Large intestine (tissue), 12 donors: ENCODE data around the gene STX1A. TPM values are rescaled to one million over a fixed set of nuclear protein-coding genes. Genes with fewer than 3 reads are reported as not detected.

Experiments
- DNase-seq, 2 donors: peaks; one replicate each; pipeline versions ENCODE4 v3.0.0 to v3.0.0-alpha.2; 2013
- H3K27ac ChIP-seq: one replicate; pipeline ENCODE4 v1.5.1; 2013; ENCODE audit warnings: low read length
- H3K27me3 ChIP-seq: 2 replicates; pipeline ENCODE4 v1.6.1; 2013; ENCODE audit warnings: low read length; ENCODE audit not compliant: control insufficient read depth, insufficient read depth
- H3K36me3 ChIP-seq: 2 replicates; pipeline ENCODE4 v1.6.1; 2013; ENCODE audit warnings: low read length; ENCODE audit not compliant: control insufficient read depth, insufficient read depth
- H3K4me1 ChIP-seq: one replicate; pipeline ENCODE4 v1.6.1; 2013; ENCODE audit warnings: low read length; ENCODE audit not compliant: control insufficient read depth, insufficient read depth
- H3K4me3 ChIP-seq: one replicate; pipeline ENCODE4 v1.5.1; 2013; ENCODE audit warnings: low read length
- H3K9me3 ChIP-seq: one replicate; pipeline ENCODE4 v1.6.1; 2013; ENCODE audit warnings: mild to moderate bottlenecking, low read depth, low read length, moderate library complexity; ENCODE audit not compliant: control insufficient read depth
- WGBS: methylation state at CpG from one replicate; pipeline ENCODE4 v1.1.5; 2013; ENCODE audit warnings: low lambda C conversion rate; ENCODE audit not compliant: insufficient coverage; 5-methylcytosine and 5-hydroxymethylcytosine counted together
- long read RNA-seq, 11 donors: transcript quantifications; one replicate each; lab custom pipeline, GENCODE V29; 2026
- polyA plus RNA-seq: library from polyadenylated mRNA; unstranded; fragments of 120-200 nt; gene quantifications from one replicate; pipeline ENCODE4 v1.2.1, GENCODE V29; 2013

STX1A gene
- 36.1 TPM for polyA plus RNA-seq
- long read RNA-seq, donor 1, partial matches to known transcripts, result 0 of 1 reads
- long read RNA-seq, donor 1, other reads (novel, unspliced or antisense), result 0 of 1 reads
- long read RNA-seq, donor 2, partial matches to known transcripts, result 0 of 6 reads
- long read RNA-seq, donor 2, other reads (novel, unspliced or antisense), result 0 of 6 reads
- long read RNA-seq, donor 3, partial matches to known transcripts, result 0 of 3 reads
- long read RNA-seq, donor 3, other reads (novel, unspliced or antisense), result 0 of 3 reads
- long read RNA-seq, donor 4, partial matches to known transcripts, result 0 of 1 reads
- long read RNA-seq, donor 4, other reads (novel, unspliced or antisense), result 0 of 1 reads
- long read RNA-seq, donor 5, partial matches to known transcripts, result 0 of 1 reads
- long read RNA-seq, donor 5, other reads (novel, unspliced or antisense), result 0 of 1 reads
- long read RNA-seq, donor 6, partial matches to known transcripts, result 0 of 3 reads
- long read RNA-seq, donor 6, other reads (novel, unspliced or antisense), result 0 of 3 reads
- long read RNA-seq, donor 7, partial matches to known transcripts, result 0 of 4 reads
- long read RNA-seq, donor 7, other reads (novel, unspliced or antisense), result 0 of 4 reads
- long read RNA-seq, donor 8, partial matches to known transcripts, result 0 of 6 reads
- long read RNA-seq, donor 8, other reads (novel, unspliced or antisense), result 0 of 6 reads
- long read RNA-seq, donor 9, partial matches to known transcripts, result 0 of 5 reads
- long read RNA-seq, donor 9, other reads (novel, unspliced or antisense), result 0 of 5 reads
- long read RNA-seq, donor 10, partial matches to known transcripts, result 0 of 4 reads
- long read RNA-seq, donor 10, other reads (novel, unspliced or antisense), result 0 of 4 reads
- long read RNA-seq, donor 11, partial matches to known transcripts, result 0 of 6 reads
- long read RNA-seq, donor 11, other reads (novel, unspliced or antisense), result 0 of 6 reads

- Histone ChIP-seq H3K4me3 (peak within 1 kb of the TSS; percentile 88), H3K27ac (no peak within 1 kb of the TSS), H3K4me1 (peaks cover 37% of the 10 kb centered on the region), H3K27me3 (no peaks in the 10 kb centered on the region), H3K36me3 (no peaks in the 10 kb centered on the region), H3K9me3 (no peaks in the 10 kb centered on the region)
- no CpG with 5 or more reads among the region's 96 CpGs for WGBS
- peak in 1 of 2 donors; percentile 75 for DNase-seq
Measured at GRCh38 chr7:73718905-73719805, at the start of gene STX1A. Gene STX1A, minus strand, starts transcription at chr7:73719669. Its CDS starts 38 bp downstream, at chr7:73719631.

GRCh38 chr7:73768641-73769480 lies 49.4 kb upstream of the STX1A start:
- Histone ChIP-seq H3K27ac (peak overlapping the region; percentile 97), H3K36me3 (peaks cover 3% of the 10 kb centered on the region), H3K4me1 (peaks cover 11% of the 10 kb centered on the region), H3K4me3 (peak overlapping the region; percentile 87), H3K27me3 (peaks cover 19% of the 10 kb centered on the region), H3K9me3 (peaks cover 4% of the 10 kb centered on the region)
- DNase-seq, result peak in 1 of 2 donors; percentile 51
- WGBS, result no CpG with 5 or more reads among the region's 53 CpGs

GRCh38 chr7:73766556-73767229 lies 47.2 kb upstream of the STX1A start:
- Histone ChIP-seq H3K36me3 (peaks cover 3% of the 10 kb centered on the region), H3K4me1 (peaks cover 15% of the 10 kb centered on the region), H3K27me3 (peaks cover 19% of the 10 kb centered on the region), H3K4me3 (no peak overlapping the region), H3K9me3 (peaks cover 4% of the 10 kb centered on the region), H3K27ac (peak overlapping the region; percentile 97)
- 86% methylated on average over 12 of the region's 17 CpGs for WGBS
- no peak for DNase-seq

- H3K27ac ChIP-seq, result no peak overlapping the region
- 85% methylated on average over 1 of the region's 1 CpG for WGBS
- peaks cover 26% of the 10 kb centered on the region for H3K4me1 ChIP-seq
- no peaks in the 10 kb centered on the region for H3K36me3 ChIP-seq
- H3K4me3 ChIP-seq, result no peak overlapping the region
- no peak for DNase-seq
- no peaks in the 10 kb centered on the region for H3K27me3 ChIP-seq
- H3K9me3 ChIP-seq, result no peaks in the 10 kb centered on the region
Measured at GRCh38 chr7:73762659-73762999, 43.2 kb upstream of the STX1A start.

GRCh38 chr7:73761854-73762658 lies 42.6 kb upstream of the STX1A start:
- Histone ChIP-seq H3K36me3 (no peaks in the 10 kb centered on the region), H3K4me1 (peaks cover 25% of the 10 kb centered on the region), H3K27ac (no peak overlapping the region), H3K9me3 (no peaks in the 10 kb centered on the region), H3K27me3 (no peaks in the 10 kb centered on the region), H3K4me3 (no peak overlapping the region)
- WGBS, result 29% methylated on average over 1 of the region's 8 CpGs
- DNase-seq, result peak in 1 of 2 donors; percentile 50

GRCh38 chr7:73758581-73759138 lies 39.2 kb upstream of the STX1A start:
- H3K9me3 ChIP-seq, result no peaks in the 10 kb centered on the region
- no CpG with 5 or more reads among the region's 7 CpGs for WGBS
- DNase-seq, result peak; percentile 68 to 87
- no peak overlapping the region for H3K4me3 ChIP-seq
- H3K4me1 ChIP-seq, result peaks cover 23% of the 10 kb centered on the region
- no peaks in the 10 kb centered on the region for H3K36me3 ChIP-seq
- peak overlapping the region; percentile 62 for H3K27ac ChIP-seq
- H3K27me3 ChIP-seq, result no peaks in the 10 kb centered on the region

- Histone ChIP-seq H3K4me1 (peaks cover 4% of the 10 kb centered on the region), H3K36me3 (no peaks in the 10 kb centered on the region), H3K27ac (peak overlapping the region; percentile 9), H3K27me3 (no peaks in the 10 kb centered on the region), H3K9me3 (no peaks in the 10 kb centered on the region), H3K4me3 (no peak overlapping the region)
- no peak for DNase-seq
- WGBS, result no CpG with 5 or more reads among the region's 16 CpGs
Measured at GRCh38 chr7:73749931-73750776, 30.7 kb upstream of the STX1A start.

- H3K4me3 ChIP-seq, result no peak overlapping the region
- DNase-seq, result no peak
- H3K27me3 ChIP-seq, result no peaks in the 10 kb centered on the region
- H3K27ac ChIP-seq, result no peak overlapping the region
- no peaks in the 10 kb centered on the region for H3K9me3 ChIP-seq
- 80% methylated on average over 1 of the region's 4 CpGs for WGBS
- peaks cover 30% of the 10 kb centered on the region for H3K4me1 ChIP-seq
- H3K36me3 ChIP-seq, result no peaks in the 10 kb centered on the region
Measured at GRCh38 chr7:73746378-73746777, 26.9 kb upstream of the STX1A start.
